HG02623 (cell line): ENCODE data around the gene GAD2.
"Not testable (repeated sequence)": the region's sequence is repeated elsewhere in the genome, so short reads cannot be mapped to it uniquely, and the experiment has no call there.

ENCODE experiments used
- ATAC-seq: cut with Tn5 transposase; IDR thresholded peaks from one replicate; pipeline ENCODE4 v1.9.1; 2021; ENCODE audit warnings: moderate library complexity; ENCODE audit not compliant: unreplicated experiment

Gene GAD2

DNA sequence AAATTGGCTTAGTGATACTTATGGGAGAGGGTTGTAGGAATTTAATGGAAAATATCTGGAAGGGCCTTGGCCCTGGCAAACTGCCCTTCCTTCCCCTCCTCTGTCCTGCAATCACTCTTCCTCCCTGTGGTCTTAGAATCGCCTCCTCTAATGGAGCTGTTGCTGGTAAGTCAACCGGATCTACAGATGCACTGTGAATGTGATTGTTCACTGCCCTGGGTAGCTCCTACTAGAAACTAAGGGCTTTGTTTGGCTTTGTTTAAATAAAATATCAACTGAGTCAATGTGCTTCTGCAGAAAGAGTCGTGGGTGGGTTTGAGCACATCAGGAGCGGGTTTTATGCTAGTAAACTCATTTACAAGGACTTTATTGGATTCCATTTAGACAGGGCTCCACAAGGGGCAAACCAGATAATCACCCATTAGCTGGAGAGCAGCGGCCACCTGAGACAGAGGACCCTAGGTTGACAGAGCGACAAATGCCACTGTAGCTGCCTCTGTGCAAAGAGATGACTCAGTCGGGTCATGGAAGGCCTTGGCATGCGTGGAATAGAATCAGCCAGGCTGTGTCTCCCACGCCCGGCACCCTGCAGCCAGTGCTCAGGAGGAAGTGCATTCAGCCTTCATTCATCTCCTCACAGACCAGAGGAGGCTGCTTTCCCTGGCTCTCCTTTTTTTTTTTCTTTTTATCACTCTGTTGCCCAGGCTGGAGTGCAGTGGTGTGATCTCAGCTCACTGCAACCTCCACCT lies 97.9 kb downstream of the GAD2 start:
- no peak for ATAC-seq

DNA sequence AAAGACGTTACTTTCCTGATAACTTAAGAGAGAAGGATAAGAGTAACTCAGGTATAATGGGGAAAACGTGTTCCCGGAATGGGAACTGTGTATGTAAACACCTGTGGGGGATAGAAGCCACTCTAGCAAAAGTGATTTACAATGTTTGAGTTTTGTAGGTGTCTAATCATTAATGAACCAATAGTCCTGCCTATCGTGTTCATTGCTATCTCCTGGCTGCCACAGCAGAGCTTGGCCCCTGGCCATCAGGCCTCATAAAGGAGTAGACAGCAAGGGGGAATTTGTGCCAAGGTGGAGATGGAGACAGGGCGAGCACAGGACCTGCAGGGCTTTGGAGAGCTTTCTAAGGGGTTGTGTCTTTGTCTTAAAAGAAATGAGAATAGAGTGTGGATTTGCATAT lies 102.1 kb downstream of the GAD2 start:
- no peak for ATAC-seq

DNA sequence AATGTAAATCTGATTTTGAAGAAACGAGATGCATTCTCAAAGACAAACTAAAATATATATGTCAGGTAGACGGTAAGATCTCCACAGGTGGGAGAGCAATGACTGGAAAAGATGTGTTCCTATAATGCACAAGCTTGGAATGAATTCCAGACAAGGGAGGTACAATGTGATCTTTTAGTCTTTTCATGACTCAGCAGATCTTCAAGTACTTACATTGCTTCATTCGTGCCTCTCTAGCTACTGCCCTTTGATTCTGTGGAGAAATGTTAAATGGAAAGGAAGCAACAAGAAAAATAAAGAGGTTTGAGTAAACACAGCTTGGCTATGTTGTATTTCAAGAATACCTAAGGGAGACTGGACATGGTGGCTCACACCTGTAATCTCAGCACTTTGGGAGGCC lies 106.6 kb downstream of the GAD2 start:
- no peak for ATAC-seq

DNA sequence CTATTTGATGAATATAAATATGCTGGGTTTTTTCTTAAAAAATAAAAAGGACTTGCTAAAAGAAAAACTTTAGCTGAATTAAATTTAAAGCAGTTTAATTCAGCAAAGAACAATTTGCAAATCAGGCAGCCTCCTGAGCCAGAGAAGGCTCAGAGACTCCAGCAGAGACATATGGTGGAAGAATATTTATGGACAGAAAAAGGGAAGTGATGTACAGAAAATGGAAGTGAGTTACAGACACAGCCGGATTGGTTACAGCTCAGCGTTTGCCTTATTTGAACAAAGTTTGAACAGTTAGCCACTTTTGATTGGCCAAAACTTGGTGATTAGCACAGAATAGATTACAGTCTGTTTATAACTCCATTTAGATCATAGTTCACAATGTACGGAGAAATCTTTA lies 110.3 kb downstream of the GAD2 start:
- ATAC-seq: no peak

DNA sequence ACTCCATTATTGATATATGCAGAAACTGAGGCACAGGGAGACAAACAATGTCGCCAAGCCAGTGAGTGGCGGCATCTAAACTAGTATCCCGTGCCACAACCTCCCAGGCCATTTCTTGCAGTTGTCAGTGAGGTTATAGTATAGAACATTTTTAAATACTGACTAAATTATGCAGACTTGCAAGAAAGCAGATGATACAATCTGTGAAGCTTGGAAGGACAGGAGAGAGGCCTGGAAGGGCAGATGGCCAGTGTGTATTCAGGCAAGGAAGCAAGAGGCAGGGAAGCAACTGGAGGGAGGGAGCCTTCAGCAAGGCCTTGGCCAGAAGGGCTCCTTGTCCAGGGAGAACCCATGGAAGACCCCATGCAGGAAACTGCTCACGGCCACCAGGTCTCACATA lies 111.2 kb downstream of the GAD2 start:
- ATAC-seq: no peak

DNA sequence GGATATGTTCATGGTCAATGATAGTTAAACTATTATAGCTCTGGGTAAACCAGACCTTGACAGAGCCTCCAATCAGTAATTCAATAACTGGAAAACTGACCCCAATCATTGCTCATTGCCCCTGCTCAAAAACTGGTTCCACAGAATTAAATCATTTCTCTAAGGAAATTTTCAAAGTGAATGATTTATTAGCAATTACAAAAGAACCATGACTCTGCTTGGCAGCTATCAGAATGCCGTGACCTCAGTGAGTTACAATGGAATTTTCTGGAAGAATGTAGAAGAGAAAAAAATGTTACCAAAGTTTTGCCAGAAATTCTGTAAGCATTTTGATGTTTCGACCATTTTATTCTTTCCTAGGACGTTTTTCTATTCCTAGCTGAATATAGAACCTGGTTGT lies 114.8 kb downstream of the GAD2 start:
- no peak for ATAC-seq

DNA sequence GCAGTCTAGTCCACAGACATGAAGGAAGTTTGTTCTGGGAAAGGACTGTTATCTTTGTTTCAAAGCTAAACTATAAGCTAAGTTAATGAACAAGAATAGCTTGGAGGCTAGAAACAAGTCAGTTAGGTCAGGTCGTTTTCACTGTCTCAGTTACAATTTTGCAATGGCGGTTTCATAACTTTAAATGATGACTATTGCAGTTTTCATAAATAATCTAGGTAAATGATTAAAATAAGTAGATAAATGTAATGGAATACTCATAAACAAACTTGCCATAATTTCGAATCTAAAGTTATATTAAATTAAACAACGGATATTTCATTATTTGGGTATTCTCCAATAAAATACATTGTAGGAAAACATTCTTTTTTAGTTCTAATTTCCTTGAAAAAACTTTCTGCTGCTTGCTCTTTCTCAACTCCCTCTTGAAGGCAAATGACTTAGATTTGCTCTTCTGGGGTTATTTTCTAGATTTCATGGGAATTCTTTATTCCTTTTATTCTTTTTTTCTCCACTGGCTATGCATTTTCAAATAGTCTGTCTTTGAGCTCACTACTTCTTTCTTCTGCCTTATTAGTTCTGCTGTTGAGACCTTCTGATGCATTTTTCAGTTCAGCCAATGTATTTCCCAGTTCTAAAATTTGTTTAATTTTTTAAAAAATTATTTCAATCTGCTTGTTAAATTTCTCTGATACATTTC lies 117.8 kb downstream of the GAD2 start:
- no peak for ATAC-seq

DNA sequence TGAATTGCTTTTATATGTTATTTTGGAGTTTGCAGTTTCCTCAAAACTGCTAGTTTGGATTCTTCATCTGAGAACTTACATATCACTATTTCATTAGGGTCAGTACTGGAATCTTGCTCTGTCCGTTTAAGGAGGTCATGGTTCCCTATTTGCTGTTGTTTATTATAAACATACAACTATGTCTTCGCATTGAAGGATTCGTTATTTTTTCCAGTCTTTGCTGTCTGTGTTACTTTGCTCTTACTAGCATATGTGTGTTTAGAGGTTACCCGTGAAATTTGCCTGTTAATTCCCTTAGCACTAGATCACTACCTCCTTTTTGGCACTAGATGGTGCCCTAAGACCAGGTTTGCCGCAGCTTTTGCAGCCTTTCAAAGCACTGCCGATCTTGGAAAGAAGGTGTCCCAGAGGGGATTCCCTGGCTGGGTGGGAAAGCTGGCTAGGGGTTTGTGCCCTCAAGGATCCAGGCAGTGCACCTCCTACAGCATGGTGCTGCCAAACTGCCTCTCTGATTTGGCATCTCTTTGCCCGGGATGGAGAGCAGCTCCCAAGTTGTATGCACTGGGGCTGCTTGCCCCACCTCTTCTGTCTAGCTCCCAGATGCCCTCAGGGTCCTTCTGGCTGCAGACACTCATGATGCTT lies 118.5 kb downstream of the GAD2 start:
- peak; percentile 85 for ATAC-seq

DNA sequence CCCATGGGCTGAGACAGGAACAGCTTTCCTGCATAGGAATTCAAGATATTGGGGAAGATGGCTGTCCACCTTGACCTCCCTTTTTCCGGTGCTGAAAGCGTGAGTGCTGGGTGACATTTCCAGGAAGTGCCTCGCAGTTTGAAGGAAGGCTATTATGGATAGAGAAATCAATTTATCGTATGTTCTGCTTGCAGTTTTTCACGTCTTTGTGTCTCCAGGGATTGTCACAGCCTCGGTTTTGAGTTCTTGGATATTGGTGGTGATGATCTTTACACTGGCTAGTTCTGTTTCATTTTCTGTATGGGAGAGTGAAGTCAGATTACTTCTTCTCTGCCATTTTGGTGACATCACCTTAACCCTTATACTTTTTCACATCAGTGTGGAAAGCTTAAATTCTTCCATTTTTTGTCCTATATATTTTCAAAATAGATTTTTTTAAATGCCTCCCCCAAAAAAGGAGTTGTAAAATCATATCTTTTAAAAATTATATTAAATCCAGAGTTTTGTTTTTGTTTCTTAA lies 119.1 kb downstream of the GAD2 start:
- ATAC-seq: peak; percentile 47

DNA sequence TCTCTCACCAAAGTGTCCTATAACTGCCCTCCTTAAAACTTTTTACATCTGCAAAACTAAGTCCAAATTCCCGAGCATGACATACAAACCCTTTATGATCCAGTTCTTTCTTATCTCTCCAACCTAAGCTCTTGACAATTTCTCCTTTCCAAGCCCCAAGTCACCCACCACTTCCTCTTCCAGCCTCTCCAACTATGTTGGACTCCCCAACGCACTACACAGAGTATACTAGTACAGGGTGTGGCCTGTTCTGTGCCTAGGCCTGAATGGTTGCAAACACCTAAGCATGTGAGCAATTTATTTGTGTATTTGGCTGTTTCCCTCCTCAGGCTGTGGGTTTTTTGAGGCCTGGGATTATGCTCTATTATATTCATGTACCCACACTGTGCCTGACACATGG lies 120.4 kb downstream of the GAD2 start:
- ATAC-seq: no peak

DNA sequence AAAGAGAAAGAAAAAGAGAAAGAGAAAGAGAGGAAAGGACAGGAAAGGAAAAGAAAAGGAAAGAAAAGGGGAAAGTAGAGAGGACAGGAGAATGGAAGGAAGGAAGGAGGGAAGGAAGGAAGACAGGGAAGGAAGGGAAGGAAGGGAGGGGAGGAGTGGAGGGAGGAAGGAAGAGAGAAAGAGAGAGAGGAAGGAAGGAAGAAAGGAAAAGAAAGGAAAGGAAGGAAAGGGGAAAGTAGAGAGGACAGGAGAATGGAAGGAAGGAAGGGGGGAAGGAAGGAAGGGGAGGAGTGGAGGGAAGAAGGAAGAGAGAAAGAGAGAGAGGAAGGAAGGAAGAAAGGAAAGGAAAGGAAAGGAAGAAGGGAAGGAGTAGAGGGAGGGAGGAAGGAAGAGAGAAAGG lies 125.1 kb downstream of the GAD2 start:
- ATAC-seq: no peak

DNA sequence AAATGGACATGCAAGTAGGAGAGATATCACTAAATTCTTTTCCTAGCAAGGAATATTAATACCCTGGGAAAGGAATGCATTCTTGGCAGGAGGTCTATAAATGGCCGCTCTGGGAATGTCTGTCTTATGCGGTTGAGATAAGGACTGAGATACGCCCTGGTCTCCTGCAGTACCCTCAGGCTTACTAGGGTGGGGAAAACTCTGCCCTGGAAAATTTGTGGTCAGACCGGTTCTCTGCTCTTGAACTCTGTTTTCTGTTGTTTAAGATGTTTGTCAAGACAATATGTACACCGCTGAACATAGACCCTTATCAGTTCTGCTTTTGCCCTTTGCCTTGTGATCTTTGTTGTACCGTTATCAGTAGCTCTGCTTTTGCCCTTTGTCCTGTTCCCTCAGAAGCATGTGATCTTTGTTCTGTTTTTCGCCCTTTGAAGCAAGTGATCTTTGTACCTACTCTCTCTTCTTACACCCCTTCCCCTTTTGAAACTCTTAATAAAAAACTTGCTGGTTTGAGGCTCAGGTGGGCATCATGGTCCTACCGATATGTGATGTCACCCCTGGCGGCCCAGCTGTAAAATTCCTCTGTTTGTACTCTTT lies 132.3 kb downstream of the GAD2 start:
- not testable (repeated sequence) for ATAC-seq
